IMR-90 (cell line): Measurements from ENCODE around the gene SDCCAG8. TPM values are rescaled to one million over a fixed set of nuclear protein-coding genes. Genes with fewer than 3 reads are reported as not detected.

Source experiments
- ATAC-seq: fragments of 200-7000 bp; cut with Tn5 transposase; 2 replicates; pipeline ENCODE4 v1.9.1; 2020; ENCODE audit warnings: low read depth, mild to moderate bottlenecking, moderate library complexity
- BruUV-seq: library from RNA; stranded (reverse); fragments of 400-500 nt; replicated peaks from 2 replicates; lab custom pipeline; 2021; lab: Mats Ljungman, UMichigan
- CTCF ChIA-PET: fragments of 300-600 bp; formaldehyde crosslinking; extraction: SDS; loops from one replicate; lab custom pipeline; 2021; ENCODE audit warnings: antibody characterized with exemption; lab: Yijun Ruan, JAX
- POLR2A ChIA-PET: fragments of 300-600 bp; sonication (Branson Sonifier 250); formaldehyde crosslinking; loops from one replicate; lab custom pipeline; 2022; ENCODE audit warnings: antibody characterized with exemption; ENCODE audit not compliant: unreplicated experiment; lab: Charles Lee
- DNase-seq: peaks from one replicate; pipeline ENCODE4 v3.0.0; 2013
- H2AFZ ChIP-seq: replicated peaks from 2 replicates; pipeline ENCODE3; 2013; ENCODE audit warnings: low read length, mild to moderate bottlenecking; ENCODE audit not compliant: poor library complexity
- H2AK5ac ChIP-seq: 2 replicates; pipeline ENCODE4 v1.6.1; 2013; ENCODE audit warnings: low read depth, low read length, inconsistent platforms
- H2AK9ac ChIP-seq: replicated peaks from 2 replicates; pipeline ENCODE3; 2013; ENCODE audit warnings: mild to moderate bottlenecking, low read depth, low read length, moderate library complexity; ENCODE audit not compliant: poor library complexity
- H2BK120ac ChIP-seq: 2 replicates; pipeline ENCODE4 v1.6.1; 2013; ENCODE audit warnings: low read depth, low read length, inconsistent platforms
- H2BK15ac ChIP-seq: 3 replicates; pipeline ENCODE4 v1.6.1; 2013; ENCODE audit warnings: low read depth, low read length, inconsistent platforms
- H2BK20ac ChIP-seq: 2 replicates; pipeline ENCODE4 v1.6.1; 2013; ENCODE audit warnings: low read depth, mild to moderate bottlenecking, inconsistent platforms, low read length, moderate library complexity
- H2BK5ac ChIP-seq: 2 replicates; pipeline ENCODE4 v1.6.1; 2013; ENCODE audit warnings: mild to moderate bottlenecking, low read depth, low read length, inconsistent platforms; ENCODE audit not compliant: poor library complexity, severe bottlenecking
- H3K14ac ChIP-seq: replicated peaks from 2 replicates; pipeline ENCODE4 v1.6.1; 2013; ENCODE audit warnings: low read depth, low read length, inconsistent platforms
- H3K18ac ChIP-seq: 2 replicates; pipeline ENCODE4 v1.6.1; 2013; ENCODE audit warnings: low read depth, low read length, control low read depth
- H3K23ac ChIP-seq: 2 replicates; pipeline ENCODE4 v1.6.1; 2013; ENCODE audit warnings: low read depth, low read length, inconsistent platforms
- H3K27ac ChIP-seq: 2 replicates; pipeline ENCODE4 v1.5.1; 2013; ENCODE audit warnings: mild to moderate bottlenecking, control low read depth, low read length; ENCODE audit not compliant: insufficient read depth
- H3K27me3 ChIP-seq: 2 replicates; pipeline ENCODE4 v1.6.1; 2013; ENCODE audit warnings: low read length; ENCODE audit not compliant: control insufficient read depth, insufficient read depth
- H3K36me3 ChIP-seq: 2 replicates; pipeline ENCODE4 v1.6.1; 2013; ENCODE audit warnings: low read length, mixed read lengths; ENCODE audit not compliant: control insufficient read depth, insufficient read depth
- H3K4ac ChIP-seq: 2 replicates; pipeline ENCODE4 v1.6.1; 2013; ENCODE audit warnings: low read depth, low read length, inconsistent platforms
- H3K4me1 ChIP-seq: 2 replicates; pipeline ENCODE4 v1.6.1; 2013; ENCODE audit warnings: low read length, mixed read lengths; ENCODE audit not compliant: control insufficient read depth, insufficient read depth
- H3K4me2 ChIP-seq: 2 replicates; pipeline ENCODE4 v1.6.1; 2013; ENCODE audit warnings: low read depth, mild to moderate bottlenecking, control low read depth, low read length, moderate library complexity
- H3K4me3 ChIP-seq: 2 replicates; pipeline ENCODE4 v1.5.1; 2013; ENCODE audit warnings: low read depth, mild to moderate bottlenecking, control low read depth, low read length, moderate library complexity; ENCODE audit not compliant: insufficient read depth
- H3K56ac ChIP-seq: 2 replicates; pipeline ENCODE4 v1.6.1; 2013; ENCODE audit warnings: low read length, inconsistent platforms; ENCODE audit not compliant: insufficient read depth; ENCODE audit errors: extremely low read depth
- H3K79me1 ChIP-seq, 2 experiments: 2 replicates each; pipeline ENCODE4 v1.6.1; 2013; ENCODE audit warnings: low read length in 2 of 2, inconsistent platforms in 1 of 2, low read depth in 1 of 2
- H3K9ac ChIP-seq: 2 replicates; pipeline ENCODE4 v1.6.1; 2013; ENCODE audit warnings: low read depth, low read length, control low read depth
- H3K9me1 ChIP-seq: 2 replicates; pipeline ENCODE4 v1.6.1; 2013; ENCODE audit warnings: low read length, inconsistent platforms; ENCODE audit not compliant: insufficient read depth
- H3K9me3 ChIP-seq: 2 replicates; pipeline ENCODE4 v1.6.1; 2013; ENCODE audit warnings: low read length; ENCODE audit not compliant: control insufficient read depth, insufficient read depth
- H4K20me1 ChIP-seq: 2 replicates; pipeline ENCODE4 v1.6.1; 2013; ENCODE audit warnings: low read length, inconsistent platforms; ENCODE audit not compliant: insufficient read depth
- H4K5ac ChIP-seq: 2 replicates; pipeline ENCODE4 v1.6.1; 2013; ENCODE audit warnings: mild to moderate bottlenecking, low read depth, low read length, control low read depth
- H4K8ac ChIP-seq, 2 experiments: 2 replicates each; pipeline ENCODE4 v1.6.1; 2013; ENCODE audit warnings: low read depth in 2 of 2, low read length in 2 of 2, control low read depth in 1 of 2, inconsistent platforms in 1 of 2
- H4K91ac ChIP-seq: 2 replicates; pipeline ENCODE4 v1.6.1; 2013; ENCODE audit warnings: low read depth, low read length, inconsistent platforms; ENCODE audit not compliant: insufficient read depth
- CTCF ChIP-seq: conservative IDR thresholded peaks from 2 replicates; pipeline ENCODE4 v1.5.1; 2012; ENCODE audit warnings: mild to moderate bottlenecking, low read depth, low read length, improper control_type of control experiment
- POLR2A ChIP-seq: IDR thresholded peaks from 2 replicates; pipeline ENCODE4 v1.6.1; 2012; ENCODE audit warnings: mild to moderate bottlenecking, low read depth, low read length
- RFX5 ChIP-seq: IDR thresholded peaks from 2 replicates; pipeline ENCODE4 v1.8.0; 2012; ENCODE audit warnings: low read depth, mild to moderate bottlenecking, low read length, moderate library complexity
- SMC3 ChIP-seq: fragments of 150-350 bp; IDR thresholded peaks from 2 replicates; pipeline ENCODE4 v1.6.1; 2016; ENCODE audit warnings: low read depth, mild to moderate bottlenecking, antibody characterized with exemption, low read length, moderate library complexity
- WGBS, 2 experiments: methylation state at CpG; one replicate each; pipeline versions ENCODE4 v1.1.5 to v1.1.7; 2013; ENCODE audit warnings: missing lambda C conversion rate in 2 of 2; ENCODE audit not compliant: insufficient read length in 1 of 2; ENCODE audit errors: extremely low coverage in 2 of 2; 5-methylcytosine and 5-hydroxymethylcytosine counted together
- dilution Hi-C: fragments of 300-500 bp; cut with HindIII; formaldehyde crosslinking; loops from one replicate; pipeline ENCODE4 v1.14.3; 2018; ENCODE audit warnings: low sequenced_read_pairs; ENCODE audit not compliant: unreplicated experiment
- in situ Hi-C: fragments of 300-500 bp; cut with MboI; formaldehyde crosslinking; loops from 3 replicates; pipeline ENCODE4 v1.14.3; 2019; ENCODE audit warnings: low sequenced_read_pairs, inconsistent platforms, mixed read lengths
- intact Hi-C: fragments of 100-400 bp; cut with micrococcal nuclease; formaldehyde crosslinking; loops from 2 replicates; pipeline ENCODE4 v1.10.0; 2022
- polyA plus RNA-seq, 3 experiments: library from polyadenylated mRNA; depleted of rRNA; stranded (reverse); fragments of >200 nt; gene quantifications; 2 replicates each; pipeline ENCODE4 v1.2.3, GENCODE V29; 2012; ENCODE audit warnings: low replicate concordance in 1 of 3
- total RNA-seq: library from RNA; depleted of rRNA; stranded (reverse); fragments of >200 nt; gene quantifications from 2 replicates; pipeline ENCODE4 v1.2.3, GENCODE V29; 2012

The SDCCAG8 gene
- total and polyA plus RNA-seq, 2 of the 4 experiments (the other 2 are of a cell fraction): 25.2 to 46.8 TPM

- H3K23ac ChIP-seq: no peak overlapping the region
- no peaks in the 10 kb centered on the region for H3K27me3 ChIP-seq
- H3K18ac ChIP-seq: no peak overlapping the region
- no peak overlapping the region for H4K5ac ChIP-seq
- H3K4ac ChIP-seq: no peak overlapping the region
- H4K8ac ChIP-seq: no peak overlapping the region
- ATAC-seq: no peak
- H3K14ac ChIP-seq: no peak overlapping the region
- H3K9me1 ChIP-seq: no peaks in the 10 kb centered on the region
- H2BK15ac ChIP-seq: no peak overlapping the region
- intact Hi-C loops (no loop called here), dilution Hi-C loops (no loop called here), in situ Hi-C loops (no loop called here)
- H3K79me1 ChIP-seq: peaks cover 8 to 14% of the 10 kb centered on the region in 2 experiments
- no peak overlapping the region for H2AK5ac ChIP-seq
- no TSS peak for BruUV-seq
- DNase-seq: no peak
- peaks cover 28% of the 10 kb centered on the region for H3K36me3 ChIP-seq
- no peak overlapping the region for H2BK5ac ChIP-seq
- H2AFZ ChIP-seq: no peak overlapping the region
- ChIA-PET POLR2A (no interaction called here), CTCF (interaction anchor here (1.2 kb wide), 1 partner anchor 8 kb away, joined by 4 read pairs; no protein-coding TSS in a partner anchor)
- H2BK120ac ChIP-seq: no peak overlapping the region
- no peak overlapping the region for H3K4me2 ChIP-seq
- TF ChIP-seq POLR2A: no peak
- no peak for TF ChIP-seq CTCF
- no peak for TF ChIP-seq RFX5
- no peak for TF ChIP-seq SMC3
- no peak overlapping the region for H3K56ac ChIP-seq
- H3K4me1 ChIP-seq: no peaks in the 10 kb centered on the region
- no peaks in the 10 kb centered on the region for H4K20me1 ChIP-seq
- no peak overlapping the region for H2AK9ac ChIP-seq
- no peak overlapping the region for H3K9ac ChIP-seq
- 100% methylated on average over 2 of the region's 3 CpGs; no CpG with 5 or more reads in 1 of the 2 experiments for WGBS, 2 experiments
- no peak overlapping the region for H2BK20ac ChIP-seq
- H3K4me3 ChIP-seq: no peak overlapping the region
- no peak overlapping the region for H3K27ac ChIP-seq
- no peaks in the 10 kb centered on the region for H3K9me3 ChIP-seq
- H4K91ac ChIP-seq: no peak overlapping the region
These were observed 79.5 kb downstream of the SDCCAG8 start for GRCh38 chr1:243335292-243335691.
